Esophagus muscularis mucosa (tissue), 3 donors: ENCODE measurements around the gene CXorf66.

Experiments used
- POLR2A ChIP-seq: fragments of 450-650 bp; IDR thresholded peaks from one replicate; pipeline ENCODE4 v1.6.1; 2017; ENCODE audit warnings: antibody characterized with exemption, moderate library complexity, mild to moderate bottlenecking, low read depth
- POLR2AphosphoS5 ChIP-seq, 2 donors: sonication (generic); formaldehyde crosslinking; IDR thresholded peaks; one replicate each; pipeline ENCODE4 v1.6.1; 2017; ENCODE audit warnings: antibody characterized with exemption in 2 of 2
- TF ChIP-seq, protein P1 (sequence below), 3 experiments: fragments of 200-600 bp in 2 of 3; fragments of 450-650 bp in 1 of 3; sonication (generic) in 2 of 3; IDR thresholded peaks; one replicate each; pipeline ENCODE4 v1.5.1; 2017 to 2019; ENCODE audit warnings: antibody characterized with exemption in 3 of 3, mild to moderate bottlenecking in 2 of 3, moderate library complexity in 1 of 3

DNA sequence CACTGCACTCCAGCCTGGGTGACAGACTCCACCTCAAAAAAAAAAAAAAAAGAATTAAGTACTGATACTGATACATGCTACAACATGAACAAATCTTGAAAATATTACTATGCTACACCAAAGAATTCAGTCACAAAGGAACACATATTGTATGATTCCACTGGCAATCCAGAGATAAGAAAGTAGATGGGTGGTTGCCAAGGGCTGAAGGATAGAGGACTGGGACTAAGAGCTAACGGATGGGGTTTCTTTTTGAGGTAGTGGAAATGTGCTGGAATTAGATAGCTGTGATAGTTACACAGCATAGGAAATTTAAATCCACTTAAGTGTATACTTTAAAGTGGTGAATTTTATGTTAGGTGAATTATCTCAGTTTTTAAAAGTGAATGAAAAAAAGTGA lies 45.0 kb downstream of the CXorf66 start:
- TF ChIP-seq, protein P1, sequence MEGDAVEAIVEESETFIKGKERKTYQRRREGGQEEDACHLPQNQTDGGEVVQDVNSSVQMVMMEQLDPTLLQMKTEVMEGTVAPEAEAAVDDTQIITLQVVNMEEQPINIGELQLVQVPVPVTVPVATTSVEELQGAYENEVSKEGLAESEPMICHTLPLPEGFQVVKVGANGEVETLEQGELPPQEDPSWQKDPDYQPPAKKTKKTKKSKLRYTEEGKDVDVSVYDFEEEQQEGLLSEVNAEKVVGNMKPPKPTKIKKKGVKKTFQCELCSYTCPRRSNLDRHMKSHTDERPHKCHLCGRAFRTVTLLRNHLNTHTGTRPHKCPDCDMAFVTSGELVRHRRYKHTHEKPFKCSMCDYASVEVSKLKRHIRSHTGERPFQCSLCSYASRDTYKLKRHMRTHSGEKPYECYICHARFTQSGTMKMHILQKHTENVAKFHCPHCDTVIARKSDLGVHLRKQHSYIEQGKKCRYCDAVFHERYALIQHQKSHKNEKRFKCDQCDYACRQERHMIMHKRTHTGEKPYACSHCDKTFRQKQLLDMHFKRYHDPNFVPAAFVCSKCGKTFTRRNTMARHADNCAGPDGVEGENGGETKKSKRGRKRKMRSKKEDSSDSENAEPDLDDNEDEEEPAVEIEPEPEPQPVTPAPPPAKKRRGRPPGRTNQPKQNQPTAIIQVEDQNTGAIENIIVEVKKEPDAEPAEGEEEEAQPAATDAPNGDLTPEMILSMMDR (IDR thresholded peaks at IDR 0.05), result no peak
- TF ChIP-seq POLR2A (no peak), POLR2AphosphoS5 (IDR thresholded peaks at IDR 0.05) (no peak)
